ENCODE results near the gene CARS2. TPM values are rescaled to one million over a fixed set of nuclear protein-coding genes. Genes with fewer than 3 reads are reported as not detected.

CARS2 gene
- total and polyA plus RNA-seq, 2 donors (not counting 3 experiments of a cell fraction or from before 2014, with no cell fraction given) = 42.0 to 51.2 TPM

- intact Hi-C loops (cut with micrococcal nuclease) = no loop called here
- no peak overlapping the region for H3K27ac ChIP-seq (ENCODE audit: insufficient read depth, low read depth, low read length)
- CTCF ChIA-PET = interaction anchor here (0.9 kb wide), 1 partner anchor 170 kb away, joined by 3 read pairs; no protein-coding TSS in a partner anchor
Observed at GRCh38 chr13:110648848-110649421, 57.0 kb downstream of the CARS2 start.

More at GRCh38 chr13:110648848-110649421, 57.0 kb downstream of the CARS2 start:
- BruUV-seq (replicated peaks) = no TSS peak
- Histone ChIP-seq H3K9ac (replicated peaks; ENCODE audit: extremely low read depth, insufficient read depth, low read length) (no peak overlapping the region), H4K20me1 (replicated peaks; ENCODE audit: control insufficient read depth, extremely low read depth, insufficient read depth, low read length) (no peaks in the 10 kb centered on the region), H3K9me1 (replicated peaks; ENCODE audit: control insufficient read depth, extremely low read depth, insufficient read depth, low read length) (no peaks in the 10 kb centered on the region), H2AFZ (ENCODE audit: low read depth, low read length) (no peak overlapping the region), H3K4me2 (ENCODE audit: insufficient read depth, low read length) (no peak overlapping the region), H3K4me3 (replicated peaks in 1 of 3; ENCODE audit: insufficient read depth in 1 of 3, low read depth in 1 of 3, low read length in 3 of 3) (no peak overlapping the region), H3K9me3 (replicated peaks; ENCODE audit: control insufficient read depth, insufficient read depth, low read length) (no peaks in the 10 kb centered on the region), H3K36me3 (ENCODE audit: control insufficient read depth in 2 of 2, extremely low read depth in 1 of 2, insufficient read depth in 2 of 2, low read length in 2 of 2) (peaks cover 0 to 5% of the 10 kb centered on the region in 2 experiments), H3K79me2 (ENCODE audit: control insufficient read depth, insufficient read depth, low read length) (no peaks in the 10 kb centered on the region), H3K4me1 (ENCODE audit: control insufficient read depth, extremely low read depth, insufficient read depth, low read length) (no peaks in the 10 kb centered on the region), H3K27me3 (ENCODE audit: control insufficient read depth in 2 of 2, insufficient read depth in 2 of 2, low read length in 2 of 2) (no peaks in the 10 kb centered on the region)
- TF ChIP-seq CTCF (IDR thresholded peaks at IDR 0.05; ENCODE audit: extremely low read depth in 1 of 2, insufficient read depth in 1 of 2, low read depth in 1 of 2, low read length in 2 of 2) (no peak), GATA2 (IDR thresholded peaks at IDR 0.05; ENCODE audit: insufficient read depth, insufficient read length, low read depth, low read length) (no peak), POLR2AphosphoS5 (IDR thresholded peaks at IDR 0.05; ENCODE audit: insufficient read depth, low read depth, low read length) (no peak), FOS (IDR thresholded peaks at IDR 0.05; ENCODE audit: borderline replicate concordance, insufficient read depth, low read length) (no peak), MYC (IDR thresholded peaks at IDR 0.05; ENCODE audit: low read depth, low read length) (no peak), JUN (IDR thresholded peaks at IDR 0.05; ENCODE audit: borderline replicate concordance, insufficient read depth, insufficient read length, low read depth) (no peak), MAX (IDR thresholded peaks at IDR 0.05; ENCODE audit: insufficient read depth, insufficient read length) (no peak), POLR2A (IDR thresholded peaks at IDR 0.05; ENCODE audit: low read depth, low read length) (no peak), EZH2 (IDR thresholded peaks at IDR 0.05; ENCODE audit: borderline replicate concordance, low read depth, low read length, severe bottlenecking) (no peak)
- no peak for FAIRE-seq
- POLR2A ChIA-PET = interaction anchor here (0.8 kb wide), 1 partner anchor 66 kb away, joined by 3 read pairs; no protein-coding TSS in a partner anchor
- dilution Hi-C loops (cut with MboI; ENCODE audit: extremely low pct_ligation_motif_present, low sequenced_read_pairs) = no loop called here
- DNase-seq (ENCODE audit: low read depth, low spot score) = no peak
